GM23338 (cell line): ENCODE data around the gene KCNQ1OT1.

ENCODE experiments used
- CREB1 ChIP-seq: fragments of 250-450 bp; sonication (Bioruptor Pico); IDR thresholded peaks from 2 replicates; pipeline ENCODE4 v1.5.0; 2020; ENCODE audit warnings: low read depth, mild to moderate bottlenecking, moderate library complexity
- CTCF ChIP-seq, 2 experiments: fragments of 200-600 bp in 1 of 2; sonication (generic) in 1 of 2; conservative IDR thresholded peaks; 2 replicates each; pipeline versions ENCODE4 v1.5.1 to v1.6.1; 2016 to 2017; ENCODE audit warnings: antibody characterized with exemption in 2 of 2, low read depth in 2 of 2, mild to moderate bottlenecking in 2 of 2, moderate library complexity in 1 of 2
- ETS1 ChIP-seq: IDR thresholded peaks from 2 replicates; pipeline ENCODE4 v1.6.1; 2016; ENCODE audit warnings: antibody characterized with exemption
- EZH2 ChIP-seq: fragments of 200-600 bp; sonication (generic); IDR thresholded peaks from one replicate; pipeline ENCODE4 v1.8.0; 2017; ENCODE audit warnings: antibody characterized with exemption, mild to moderate bottlenecking, low read depth; ENCODE audit not compliant: unreplicated experiment
- EZH2phosphoT487 ChIP-seq: fragments of 200-600 bp; sonication (generic); IDR thresholded peaks from one replicate; pipeline ENCODE4 v1.8.1; 2018; ENCODE audit warnings: antibody characterized with exemption; ENCODE audit not compliant: unreplicated experiment
- POLR2AphosphoS5 ChIP-seq: IDR thresholded peaks from 2 replicates; pipeline ENCODE4 v1.6.1; 2016; ENCODE audit warnings: antibody characterized with exemption, low read depth
- REST ChIP-seq: IDR thresholded peaks from one replicate; pipeline ENCODE4 v1.6.1; 2018; ENCODE audit warnings: antibody characterized with exemption; ENCODE audit not compliant: unreplicated experiment
- STAT1 ChIP-seq: IDR thresholded peaks from one replicate; pipeline ENCODE4 v1.6.1; 2016; ENCODE audit warnings: antibody characterized with exemption; ENCODE audit not compliant: unreplicated experiment
- ZNF331 ChIP-seq: fragments of 250-450 bp; sonication (Bioruptor Pico); IDR thresholded peaks from 2 replicates; pipeline ENCODE4 v1.5.0; 2020; ENCODE audit warnings: low read depth, mild to moderate bottlenecking, moderate library complexity

- TF ChIP-seq CTCF (conservative IDR thresholded peaks at IDR 0.05; ENCODE audit: low read depth in 2 of 2) = no peak
- TF ChIP-seq REST = no peak
- no peak for TF ChIP-seq EZH2phosphoT487
- no peak for TF ChIP-seq POLR2AphosphoS5
- no peak for TF ChIP-seq EZH2
- no peak for TF ChIP-seq STAT1
- TF ChIP-seq CREB1 (CRISPR knock-in tag) = no peak
- TF ChIP-seq ETS1 = no peak
- TF ChIP-seq ZNF331 (CRISPR knock-in tag) = no peak
Measured at GRCh38 chr11:2741377-2742131, 41.8 kb upstream of the KCNQ1OT1 start.
